ENCODE data around the gene HMOX1.
A peak's percentile ranks its signal among the peaks of the same experiment; 100 is the strongest.

The HMOX1 gene

DNA sequence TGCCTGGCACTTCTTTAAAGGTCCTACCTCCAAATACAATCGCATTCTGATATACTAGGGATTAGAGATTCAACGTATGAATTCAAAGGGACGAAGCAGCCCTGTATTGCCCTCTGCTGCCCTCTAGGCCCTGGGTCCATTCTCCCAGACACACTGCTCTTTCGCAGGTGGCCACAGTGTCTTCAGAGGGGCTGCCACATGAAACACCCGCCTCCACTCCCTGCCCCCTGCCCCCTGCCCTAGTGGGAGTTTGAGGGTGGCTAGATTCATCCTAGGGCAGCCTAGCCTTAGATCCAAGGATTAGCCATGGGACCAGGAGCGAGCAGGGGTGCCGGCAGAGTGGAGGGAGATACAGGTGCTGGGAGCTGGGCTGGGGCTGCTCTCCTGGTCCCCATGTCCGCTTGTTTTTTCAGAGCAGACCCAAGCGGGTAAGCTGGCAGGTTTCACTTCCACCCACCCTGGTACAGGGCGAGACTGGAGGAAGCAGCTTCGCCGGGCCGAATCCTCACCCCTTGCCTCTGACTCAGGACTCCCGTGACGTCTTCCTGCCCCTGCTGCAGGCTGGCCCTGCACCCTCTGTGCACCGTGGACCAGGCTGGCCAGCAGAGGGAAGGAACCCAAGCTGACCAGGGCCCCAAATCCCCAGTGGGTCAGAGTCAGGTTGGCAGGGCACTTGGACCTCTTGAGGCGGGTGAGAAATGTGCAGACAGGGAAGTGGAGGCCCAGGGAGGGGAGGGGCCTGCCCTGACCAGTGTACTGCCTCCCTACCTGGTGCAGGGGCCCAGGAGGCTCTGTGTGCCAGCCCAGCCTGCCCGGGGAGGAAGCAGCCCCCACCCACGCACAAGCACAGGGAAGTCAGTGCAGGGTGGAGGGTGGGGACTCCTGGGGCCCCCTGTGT lies 28.4 kb upstream of the HMOX1 start:
- peak; percentile 59 for TF ChIP-seq CTCF (conservative IDR thresholded peaks at IDR 0.05)
- no peak overlapping the region for H3K27ac ChIP-seq

- TF ChIP-seq CTCF (conservative IDR thresholded peaks at IDR 0.05): no peak
- H3K27ac ChIP-seq: no peak overlapping the region
These were observed 27.6 kb upstream of the HMOX1 start for GRCh38 chr22:35353318-35353717.

DNA sequence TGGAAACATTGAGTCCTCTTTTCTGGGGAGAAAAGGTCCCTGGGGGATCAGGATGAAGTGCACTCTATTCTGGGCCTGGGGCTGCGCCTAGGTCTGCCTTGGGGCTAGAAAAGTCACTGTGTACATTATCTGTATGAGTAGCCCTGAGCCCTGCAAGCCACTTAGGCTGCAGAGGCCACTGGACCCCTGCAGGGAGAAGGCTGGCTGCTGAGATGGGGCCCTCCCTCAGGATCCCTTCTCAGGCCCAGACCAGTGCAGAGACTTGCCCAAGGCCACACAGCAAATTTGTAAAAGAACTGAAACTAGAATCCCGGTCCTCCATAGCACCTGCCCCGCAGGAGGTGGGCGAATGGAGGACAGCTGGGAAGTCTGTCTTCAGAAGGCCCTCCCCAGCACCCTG lies 26.8 kb upstream of the HMOX1 start:
- no peak overlapping the region for H3K27ac ChIP-seq

GRCh38 chr22:35357883-35358621 lies 22.8 kb upstream of the HMOX1 start:
- TF ChIP-seq CTCF (conservative IDR thresholded peaks at IDR 0.05): no peak
- H3K27ac ChIP-seq: no peak overlapping the region

More for the DNA sequence above, 26.8 kb upstream of the HMOX1 start:
- no peak for TF ChIP-seq CTCF (conservative IDR thresholded peaks at IDR 0.05)

DNA sequence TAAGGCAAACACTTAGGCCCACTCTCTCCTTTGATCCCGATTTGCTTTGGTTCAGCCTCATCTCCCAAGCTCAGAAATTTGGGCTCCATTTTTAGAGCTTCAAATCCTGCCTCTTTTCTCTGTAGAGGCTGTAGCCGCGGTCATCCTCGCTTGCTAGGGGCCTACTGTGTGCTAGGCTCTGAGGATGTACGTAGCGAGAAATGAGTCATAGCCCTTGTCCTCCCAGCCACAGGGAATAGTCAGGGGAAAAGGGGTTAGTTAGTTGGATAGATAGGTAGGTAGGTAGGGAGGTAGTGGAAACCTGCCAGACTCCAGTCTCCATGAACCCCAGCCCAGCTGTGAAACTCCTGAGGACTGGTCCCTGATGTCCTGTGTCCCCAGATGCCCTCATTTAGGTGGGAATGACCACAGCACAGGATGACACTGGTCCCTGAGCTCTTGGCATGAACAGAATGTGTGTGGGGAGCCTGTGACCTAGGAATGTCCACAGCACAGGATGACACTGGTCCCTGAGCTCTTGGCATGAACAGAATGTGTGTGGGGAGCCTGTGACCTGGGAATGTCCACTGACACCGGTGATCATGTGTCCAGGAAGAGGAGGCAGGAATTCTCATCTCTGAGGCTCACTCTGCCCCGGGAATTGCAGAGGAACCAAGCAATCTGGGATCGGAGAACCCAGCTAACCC lies 21.4 kb upstream of the HMOX1 start:
- no peak overlapping the region for H3K27ac ChIP-seq

GRCh38 chr22:35361001-35361558 lies 19.8 kb upstream of the HMOX1 start:
- no peak overlapping the region for H3K27ac ChIP-seq
- TF ChIP-seq CTCF (conservative IDR thresholded peaks at IDR 0.05): no peak

More for the DNA sequence above, 21.4 kb upstream of the HMOX1 start:
- no peak for TF ChIP-seq CTCF (conservative IDR thresholded peaks at IDR 0.05)
